GM12878 (cell line): ENCODE results near the gene PAX5. TPM values are rescaled to one million over a fixed set of nuclear protein-coding genes. Genes with fewer than 3 reads are reported as not detected.
A peak's percentile ranks its signal among the peaks of the same experiment; 100 is the strongest.

Experiments
- ATAC-seq: fragments of 200-7000 bp; cut with Tn5 transposase; 3 replicates; pipeline ENCODE4 v1.9.1; 2020; ENCODE audit warnings: mild to moderate bottlenecking, moderate library complexity
- BruUV-seq: library from RNA; stranded (reverse); fragments of 400-500 nt; replicated peaks from 2 replicates; lab custom pipeline; 2021; lab: Mats Ljungman, UMichigan
- CTCF ChIA-PET: fragments of 300-600 bp; sonication (Branson Sonifier 250); formaldehyde crosslinking; extraction: SDS; loops from one replicate; lab custom pipeline; 2021; ENCODE audit warnings: inconsistent platforms; lab: Yijun Ruan, JAX
- POLR2A ChIA-PET: fragments of 350-600 bp; formaldehyde crosslinking; extraction: SDS; loops from one replicate; lab custom pipeline; 2021; ENCODE audit warnings: inconsistent platforms; lab: Charles Lee
- RAD21 ChIA-PET: fragments of 300-600 bp; sonication (Branson Sonifier 250); formaldehyde crosslinking; loops from one replicate; lab custom pipeline; 2023; ENCODE audit warnings: antibody characterized with exemption; ENCODE audit not compliant: unreplicated experiment; lab: Charles Lee
- SMC1A ChIA-PET: fragments of 300-600 bp; sonication (Branson Sonifier 250); formaldehyde crosslinking; loops from one replicate; lab custom pipeline; 2023; ENCODE audit not compliant: unreplicated experiment, uncharacterized antibody; lab: Charles Lee
- DNase-seq: peaks from one replicate; pipeline ENCODE4 v3.0.0-alpha.2; 2011; ENCODE audit warnings: low read depth, low spot score
- FAIRE-seq: peaks from 3 replicates; lab custom pipeline; 2011; peaks lifted over from hg19 to GRCh38; lab: Jason Lieb, UNC
- H2AFZ ChIP-seq: 2 replicates; pipeline ENCODE4 v1.6.0; 2011; ENCODE audit warnings: low read depth, low read length, control low read depth; ENCODE audit not compliant: control insufficient read depth
- H3K27ac ChIP-seq: 2 replicates; pipeline ENCODE4 v1.5.1; 2011; ENCODE audit warnings: control low read depth; ENCODE audit not compliant: control insufficient read depth, insufficient read depth
- H3K27me3 ChIP-seq, 2 experiments: replicated peaks in 1 of 2; 2 replicates each; pipeline versions ENCODE4 v1.6.0 to v1.6.1; 2011; ENCODE audit warnings: low read length in 1 of 2; ENCODE audit not compliant: control insufficient read depth in 2 of 2, insufficient read depth in 2 of 2
- H3K36me3 ChIP-seq, 2 experiments: 2 replicates each; pipeline ENCODE4 v1.5.1; 2011; ENCODE audit warnings: low read length in 1 of 2; ENCODE audit not compliant: control insufficient read depth in 2 of 2, insufficient read depth in 2 of 2
- H3K4me1 ChIP-seq: 2 replicates; pipeline ENCODE4 v1.6.1; 2011; ENCODE audit warnings: mild to moderate bottlenecking, low read length, moderate library complexity, mixed read lengths; ENCODE audit not compliant: control insufficient read depth, insufficient read depth
- H3K4me2 ChIP-seq: 2 replicates; pipeline ENCODE4 v1.6.0; 2011; ENCODE audit warnings: control low read depth; ENCODE audit not compliant: control insufficient read depth, insufficient read depth
- H3K4me3 ChIP-seq: fragments of 200-600 bp; sonication (generic); 2 replicates; pipeline ENCODE4 v1.5.1; 2016
- H3K79me2 ChIP-seq: 2 replicates; pipeline ENCODE4 v1.6.0; 2011; ENCODE audit warnings: low read length; ENCODE audit not compliant: control insufficient read depth, insufficient read depth
- H3K9ac ChIP-seq: 2 replicates; pipeline ENCODE4 v1.8.0; 2011; ENCODE audit warnings: low read length, control low read depth, mixed read lengths; ENCODE audit not compliant: control insufficient read depth, insufficient read depth
- H3K9me3 ChIP-seq: replicated peaks from 3 replicates; pipeline ENCODE4 v1.5.1; 2011; ENCODE audit warnings: mild to moderate bottlenecking, low read length; ENCODE audit not compliant: control insufficient read depth, insufficient read depth
- H4K20me1 ChIP-seq: 2 replicates; pipeline ENCODE4 v1.6.0; 2011; ENCODE audit not compliant: control insufficient read depth, insufficient read depth
- ASH2L ChIP-seq: fragments of 300-600, 200-600 bp; sonication (generic); IDR thresholded peaks from 2 replicates; pipeline ENCODE4 v1.6.1; 2017; ENCODE audit warnings: low read depth, mild to moderate bottlenecking, borderline replicate concordance
- BACH1 ChIP-seq: fragments of 450-650 bp; IDR thresholded peaks from 2 replicates; pipeline ENCODE4 v1.6.1; 2017; ENCODE audit warnings: mild to moderate bottlenecking, borderline replicate concordance
- BCL3 ChIP-seq: IDR thresholded peaks from 2 replicates; pipeline ENCODE4 v1.6.1; 2011; ENCODE audit warnings: borderline replicate concordance, low read depth, mild to moderate bottlenecking, moderate library complexity, low read length; ENCODE audit not compliant: insufficient read depth, poor library complexity, severe bottlenecking
- BMI1 ChIP-seq: fragments of 450-650 bp; IDR thresholded peaks from 2 replicates; pipeline ENCODE4 v1.6.1; 2016; ENCODE audit warnings: mild to moderate bottlenecking, moderate library complexity, borderline replicate concordance
- CREB1 ChIP-seq: IDR thresholded peaks from 2 replicates; pipeline ENCODE4 v1.6.1; 2012; ENCODE audit warnings: low read depth, mild to moderate bottlenecking, inconsistent platforms
- CREM ChIP-seq: IDR thresholded peaks from 2 replicates; pipeline ENCODE4 v1.6.1; 2014; ENCODE audit warnings: antibody characterized with exemption, low read depth
- EGR1 ChIP-seq, 2 experiments: IDR thresholded peaks; 1 replicate in 1 of 2; 2 replicates in 1 of 2; pipeline ENCODE4 v1.6.1; 2011 to 2012; ENCODE audit warnings: low read depth in 2 of 2, low read length in 2 of 2, borderline replicate concordance in 1 of 2, mild to moderate bottlenecking in 1 of 2, moderate library complexity in 1 of 2
- GABPA ChIP-seq: IDR thresholded peaks from 2 replicates; pipeline ENCODE4 v1.6.1; 2014; ENCODE audit warnings: antibody characterized with exemption, low read depth, mild to moderate bottlenecking, inconsistent platforms
- JUND ChIP-seq: IDR thresholded peaks from 2 replicates; pipeline ENCODE4 v1.6.1; 2012; ENCODE audit warnings: low read depth, mild to moderate bottlenecking, low read length, improper control_type of control experiment, moderate library complexity
- KDM1A ChIP-seq: fragments of 200-600 bp; sonication (generic); IDR thresholded peaks from 2 replicates; pipeline ENCODE4 v1.6.1; 2016; ENCODE audit warnings: borderline replicate concordance
- MTA2 ChIP-seq: fragments of 450-650 bp; IDR thresholded peaks from 2 replicates; pipeline ENCODE4 v1.6.1; 2016; ENCODE audit warnings: low read depth, mild to moderate bottlenecking, moderate library complexity
- NFXL1 ChIP-seq: fragments of 450-650 bp; IDR thresholded peaks from 2 replicates; pipeline ENCODE4 v1.6.1; 2017; ENCODE audit warnings: antibody characterized with exemption, mild to moderate bottlenecking, borderline replicate concordance
- NR2C2 ChIP-seq: IDR thresholded peaks from 2 replicates; pipeline ENCODE4 v1.6.1; 2011; ENCODE audit warnings: borderline replicate concordance, low read depth; ENCODE audit not compliant: control insufficient read depth, insufficient read length
- POLR2AphosphoS5 ChIP-seq: IDR thresholded peaks from 2 replicates; pipeline ENCODE4 v1.6.1; 2011; ENCODE audit warnings: mild to moderate bottlenecking, low read length, inconsistent platforms
- RAD51 ChIP-seq: fragments of 450-650 bp; IDR thresholded peaks from 2 replicates; pipeline ENCODE4 v1.6.1; 2016; ENCODE audit warnings: moderate library complexity, mild to moderate bottlenecking, inconsistent platforms
- RFX5 ChIP-seq: IDR thresholded peaks from 2 replicates; pipeline ENCODE4 v1.6.1; 2011; ENCODE audit warnings: low read depth, low read length, improper control_type of control experiment
- SMARCA5 ChIP-seq: fragments of 450-650 bp; IDR thresholded peaks from 2 replicates; pipeline ENCODE4 v1.6.1; 2017; ENCODE audit warnings: mild to moderate bottlenecking
- WRNIP1 ChIP-seq: IDR thresholded peaks from 2 replicates; pipeline ENCODE4 v1.6.1; 2011; ENCODE audit warnings: low read depth, low read length, improper control_type of control experiment, borderline replicate concordance
- ZBTB4 ChIP-seq: fragments of 450-650 bp; formaldehyde crosslinking; IDR thresholded peaks from 2 replicates; pipeline ENCODE4 v1.4.0; 2022; ENCODE audit warnings: mild to moderate bottlenecking, moderate library complexity
- ZNF384 ChIP-seq: IDR thresholded peaks from 2 replicates; pipeline ENCODE4 v1.6.1; 2012; ENCODE audit warnings: low read depth, mild to moderate bottlenecking, low read length, improper control_type of control experiment, borderline replicate concordance
- WGBS: methylation state at CpG from one replicate; pipeline ENCODE4 v1.1.6; 2016; ENCODE audit warnings: low lambda C conversion rate; ENCODE audit not compliant: insufficient replicate concordance, insufficient coverage; ENCODE audit errors: missing lambda C conversion rate; 5-methylcytosine and 5-hydroxymethylcytosine counted together
- in situ Hi-C: fragments of 300-500 bp; cut with MboI; formaldehyde crosslinking; loops from 9 replicates; pipeline ENCODE4 v1.14.3; 2018; ENCODE audit warnings: mixed read lengths
- intact Hi-C: fragments of 100-400 bp; cut with micrococcal nuclease; formaldehyde crosslinking; loops from one replicate; pipeline ENCODE4 v1.14.2; 2022; ENCODE audit not compliant: unreplicated experiment
- polyA plus RNA-seq, 11 experiments: library from polyadenylated mRNA; depleted of rRNA in 4 of 11; unstranded in 6 of 11; stranded (reverse) in 5 of 11; fragments of >200 nt; fragmentation: Nextera tagmentation in 4 of 11; fragmentation: Illumina TruSeq in 1 of 11; extraction: Ambion mirVana in 4 of 11; extraction: Trizol in 1 of 11; gene quantifications; 1 replicate in 1 of 11; 2 replicates in 10 of 11; pipeline versions ENCODE4 v1.2.1 to v1.2.3, GENCODE V29; 2011 to 2016; ENCODE audit warnings: inconsistent platforms in 2 of 11, missing spikeins in 2 of 11, low read depth in 1 of 11
- total RNA-seq, 4 experiments: library from RNA; depleted of rRNA in 3 of 4; stranded (reverse); fragments of >200 nt in 3 of 4; fragmentation: Illumina TruSeq in 1 of 4; extraction: Trizol in 1 of 4; gene quantifications; 2 replicates each; pipeline versions ENCODE4 v1.2.1 to v1.2.3, GENCODE V29; 2013 to 2021

Gene PAX5
- total and polyA plus RNA-seq, 10 of the 15 experiments (the other 5 are each of a cell fraction or from before 2014, with no cell fraction given) = 2.2 to 123 (median 31.9) TPM

- TF ChIP-seq ZBTB4 (no peak), SMARCA5 (no peak), BMI1 (no peak)
Measured at GRCh38 chr9:37061768-37062167, 27.7 kb upstream of the PAX5 start (continued).

- Histone ChIP-seq H3K4me1 (peaks cover 10% of the 10 kb centered on the region), H4K20me1 (no peaks in the 10 kb centered on the region), H3K27me3 (no peaks in the 10 kb centered on the region; a peak in 1 of 4 replicates), H3K79me2 (no peaks in the 10 kb centered on the region), H3K9ac (no peak overlapping the region), H3K4me2 (no peak overlapping the region), H2AFZ (peak overlapping the region; percentile 29; the same call in 1 of the 2 replicates), H3K36me3 (no peaks in the 10 kb centered on the region), H3K27ac (no peak overlapping the region), H3K4me3 (no peak overlapping the region), H3K9me3 (no peaks in the 10 kb centered on the region)
- ATAC-seq = peak; percentile 46; the same call in 1 of the 3 replicates
- ChIA-PET SMC1A (no interaction called here), RAD21 (no interaction called here), CTCF (interaction anchor here (1.5 kb wide), 1 partner anchor 19 kb away, joined by 4 read pairs; no protein-coding TSS in a partner anchor), POLR2A (no interaction called here)
- 49% methylated on average over 3 of the region's 4 CpGs for WGBS
- FAIRE-seq = no peak
- no TSS peak for BruUV-seq
- no peak for DNase-seq
- intact Hi-C loops = no loop called here
- in situ Hi-C loops = no loop called here
- TF ChIP-seq SMARCA5 (no peak), MTA2 (no peak), BCL3 (no peak), NR2C2 (no peak), GABPA (no peak), EGR1 (IDR thresholded peaks at IDR 0.05; ENCODE audit: borderline replicate concordance in 1 of 2, low read depth in 2 of 2, low read length in 2 of 2) (no peak), NFXL1 (no peak), KDM1A (no peak), ZNF384 (no peak), CREB1 (no peak), CREM (no peak), POLR2AphosphoS5 (no peak), RFX5 (no peak), RAD51 (no peak), ASH2L (no peak), JUND (no peak), WRNIP1 (no peak), BACH1 (no peak)
Measured at GRCh38 chr9:37060833-37061232, 26.8 kb upstream of the PAX5 start.
